ENCODE data around the gene NPB.
A peak's percentile ranks its signal among the peaks of the same experiment; 100 is the strongest.

NPB gene

DNA sequence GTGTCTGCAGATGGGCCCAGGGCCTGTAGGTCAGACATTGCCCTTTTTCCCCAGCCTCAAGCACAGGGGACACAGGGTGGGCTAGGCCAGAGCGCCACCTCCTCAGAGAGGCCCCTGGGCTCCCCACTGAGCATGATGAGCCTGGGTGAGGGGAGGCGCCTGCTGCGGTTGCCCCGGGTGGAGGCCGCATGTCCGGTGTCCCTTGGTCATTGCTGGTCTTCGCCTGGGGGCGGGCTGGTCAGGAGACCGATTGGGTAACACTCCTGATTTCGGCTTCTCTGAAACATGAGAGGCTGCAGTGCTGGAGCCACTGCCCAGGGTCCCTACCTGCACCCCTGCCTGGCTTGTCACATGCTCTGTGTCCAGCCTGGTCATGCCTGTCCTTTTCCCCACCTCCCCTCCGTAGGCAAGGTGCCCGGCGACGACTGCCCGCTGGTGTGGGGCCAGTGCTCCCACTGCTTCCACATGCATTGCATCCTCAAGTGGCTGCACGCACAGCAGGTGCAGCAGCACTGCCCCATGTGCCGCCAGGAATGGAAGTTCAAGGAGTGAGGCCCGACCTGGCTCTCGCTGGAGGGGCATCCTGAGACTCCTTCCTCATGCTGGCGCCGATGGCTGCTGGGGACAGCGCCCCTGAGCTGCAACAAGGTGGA lies 2.4 kb upstream of the NPB start:
- DNase-seq, result no peak

DNA sequence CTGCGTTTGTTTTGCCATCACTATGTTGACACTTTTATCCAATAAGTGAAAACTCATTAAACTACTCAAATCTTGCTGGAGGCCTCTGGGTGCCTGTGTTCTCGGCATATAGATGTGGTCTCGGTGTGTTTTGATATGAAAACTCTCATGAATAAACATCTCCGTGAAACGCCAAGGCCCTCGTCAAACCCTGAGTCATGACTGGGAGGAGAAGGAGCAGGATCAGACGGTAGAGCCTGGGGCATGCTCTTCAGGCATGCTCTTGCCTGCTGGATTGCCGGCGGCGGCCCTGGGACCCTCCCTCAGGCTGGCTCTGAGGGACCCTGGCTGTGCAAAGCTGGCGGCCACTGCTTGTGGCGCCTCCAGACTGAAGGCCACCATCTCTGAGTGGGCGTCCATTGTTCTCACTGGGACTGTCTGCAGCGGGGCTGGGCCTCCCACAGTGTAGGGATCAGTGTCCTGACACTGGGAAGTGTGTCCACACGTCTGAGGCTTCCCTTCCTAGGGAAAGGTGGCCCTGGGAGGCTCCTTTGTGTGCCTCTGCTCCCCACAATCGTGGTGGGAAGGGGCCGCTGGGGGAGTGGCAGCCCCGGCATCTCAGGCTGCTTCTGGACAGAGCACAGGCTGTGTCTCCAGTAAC lies 1.7 kb upstream of the NPB start:
- no peak for DNase-seq

GRCh38 chr17:81901167-81902022 lies 643 bp upstream of the NPB start:
- no peak for DNase-seq

DNA sequence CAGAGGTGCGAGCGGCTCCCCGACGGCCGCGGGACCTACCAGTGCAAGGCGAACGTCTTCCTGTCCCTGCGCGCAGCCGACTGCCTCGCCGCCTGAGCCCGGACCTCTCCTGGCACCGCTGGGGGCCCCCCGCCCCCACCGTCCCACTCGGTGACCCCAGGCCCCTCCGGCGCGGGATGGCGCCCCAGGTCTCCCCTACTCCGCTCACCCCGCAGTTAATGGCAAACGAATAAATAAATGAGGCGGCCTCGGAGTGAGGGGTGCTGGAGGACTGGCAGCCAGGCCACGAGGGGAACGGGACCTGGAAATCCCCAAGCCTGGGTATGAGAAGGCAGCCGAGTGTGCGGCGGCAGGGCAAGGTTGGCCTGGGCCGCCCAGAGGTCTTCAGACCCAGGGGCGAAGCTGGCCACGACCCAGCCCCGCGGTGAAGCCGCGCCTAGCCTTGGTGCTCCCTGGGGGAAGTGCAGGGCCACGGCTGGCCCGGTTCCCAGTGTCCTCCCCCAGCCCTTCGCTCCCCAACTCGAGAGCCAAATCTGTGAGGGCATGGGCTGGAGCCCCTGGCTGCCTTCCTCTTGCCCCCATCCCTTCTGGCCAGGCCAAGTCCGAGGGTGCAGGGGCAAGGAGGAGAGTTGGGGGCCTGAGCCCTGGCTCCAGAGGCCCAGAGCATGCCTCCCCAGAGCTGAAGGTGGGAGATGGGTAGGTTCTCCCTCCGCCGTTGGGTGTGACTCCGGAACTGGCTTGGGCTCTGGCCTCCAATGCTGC lies 796 bp downstream of the NPB start:
- DNase-seq, result no peak

DNA sequence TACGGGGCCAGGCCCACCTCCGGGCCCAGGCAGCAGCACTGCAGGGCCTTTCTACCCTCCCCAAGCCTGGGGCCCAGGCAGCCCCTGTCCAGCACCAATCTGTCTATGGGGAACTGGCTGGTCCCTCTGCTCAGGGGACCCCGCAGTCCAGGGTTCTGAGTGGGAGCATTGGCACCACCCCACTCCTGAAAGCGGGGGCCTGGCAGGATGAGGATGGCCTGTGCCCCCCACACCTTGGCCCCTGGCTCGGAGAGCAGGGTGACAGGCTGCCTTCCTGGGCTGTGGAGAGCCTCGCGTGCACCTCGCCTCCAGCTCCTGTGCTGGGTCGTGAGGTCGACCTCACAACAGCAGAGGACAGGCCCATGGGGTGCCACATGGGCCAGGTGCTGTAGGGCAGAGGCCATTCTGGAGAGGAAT lies 1.4 kb downstream of the NPB start:
- no peak for DNase-seq

DNA sequence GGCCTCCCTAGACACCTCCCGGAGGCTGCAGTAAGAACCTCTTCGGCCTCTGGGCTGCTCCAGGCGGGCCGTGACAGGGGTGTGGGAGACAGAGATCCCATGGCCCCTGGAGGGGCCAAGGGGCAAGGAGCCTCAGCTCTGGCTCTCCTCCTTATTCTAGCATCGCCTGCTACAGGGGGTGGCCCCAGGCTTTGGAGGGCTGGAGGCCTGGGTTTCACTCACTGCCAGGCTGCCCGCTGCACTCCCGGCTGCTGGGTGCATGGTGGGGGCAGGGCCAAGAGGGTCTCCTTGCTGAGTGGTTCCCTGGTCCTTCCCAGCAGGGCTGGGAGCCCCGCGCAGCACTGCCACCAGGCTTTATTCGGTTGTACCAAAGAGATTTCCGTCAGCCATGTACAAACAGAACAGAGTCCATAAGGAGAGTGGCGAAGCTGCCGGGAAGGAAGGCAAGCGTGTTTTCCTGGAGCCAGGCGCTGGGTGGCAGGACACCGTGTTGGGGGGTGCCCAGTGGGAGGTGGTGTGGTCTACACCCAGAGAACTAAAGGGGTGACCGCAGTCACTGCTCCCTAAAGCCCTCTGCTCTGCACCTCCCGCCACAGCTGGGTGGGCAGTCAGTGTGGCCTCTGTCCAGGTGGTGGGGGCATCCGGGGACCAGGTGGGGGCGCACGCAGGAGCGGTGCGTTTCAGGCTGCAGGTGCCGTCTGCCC lies 2.0 kb downstream of the NPB start:
- DNase-seq, result no peak

- no peak for DNase-seq
Measured at GRCh38 chr17:81904600-81905423, 2.8 kb downstream of the NPB start.

DNA sequence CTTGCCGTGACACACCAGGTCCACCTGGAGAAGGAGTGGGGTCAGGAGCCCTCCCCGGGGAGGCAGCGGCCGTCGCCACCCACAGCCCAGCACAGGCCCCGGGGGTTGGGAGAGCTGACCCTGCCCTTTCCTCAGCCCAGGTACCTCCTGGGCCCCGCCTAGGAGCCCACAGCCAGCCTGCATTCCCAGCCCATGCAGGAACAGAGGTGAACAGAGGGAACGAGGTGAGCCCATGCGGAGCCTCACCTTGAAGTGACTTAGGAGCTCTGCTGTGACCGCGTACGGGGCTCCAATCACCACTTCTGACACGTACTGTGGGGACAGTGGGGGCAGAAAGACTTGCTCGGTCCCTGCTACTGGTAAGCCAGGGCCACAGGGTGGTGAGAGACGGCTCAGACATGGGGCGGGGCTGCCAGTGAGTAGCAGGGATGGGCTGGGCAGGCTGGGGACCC lies 3.4 kb downstream of the NPB start:
- DNase-seq, result no peak

- DNase-seq, result no peak
Measured at GRCh38 chr17:81905993-81906392, 4.0 kb downstream of the NPB start.

GRCh38 chr17:81906476-81907218 lies 4.6 kb downstream of the NPB start:
- DNase-seq, result no peak

GRCh38 chr17:81907219-81908145 lies 5.4 kb downstream of the NPB start:
- DNase-seq, result no peak

DNA sequence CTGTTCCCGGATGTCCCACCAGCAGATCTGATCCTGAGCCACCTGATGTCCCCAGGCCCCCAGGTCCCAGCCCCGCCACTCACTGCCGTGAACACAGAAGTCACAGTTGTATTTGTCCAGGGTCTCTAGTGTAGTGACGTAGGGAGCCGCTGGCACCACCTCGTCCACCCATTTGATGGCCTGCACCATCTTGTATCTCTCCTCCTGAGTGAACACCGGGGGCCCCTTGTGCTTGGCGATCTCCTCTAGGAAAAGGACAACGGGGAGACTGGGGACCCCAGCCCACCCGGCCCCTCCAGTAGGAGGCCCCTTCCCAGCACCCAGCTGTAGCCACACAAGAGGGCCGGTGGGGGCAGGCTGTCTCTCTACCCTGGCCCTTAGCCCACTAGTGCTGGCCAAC lies 6.8 kb downstream of the NPB start:
- no peak for DNase-seq

GRCh38 chr17:81909231-81909630 lies 7.2 kb downstream of the NPB start:
- DNase-seq, result no peak

DNA sequence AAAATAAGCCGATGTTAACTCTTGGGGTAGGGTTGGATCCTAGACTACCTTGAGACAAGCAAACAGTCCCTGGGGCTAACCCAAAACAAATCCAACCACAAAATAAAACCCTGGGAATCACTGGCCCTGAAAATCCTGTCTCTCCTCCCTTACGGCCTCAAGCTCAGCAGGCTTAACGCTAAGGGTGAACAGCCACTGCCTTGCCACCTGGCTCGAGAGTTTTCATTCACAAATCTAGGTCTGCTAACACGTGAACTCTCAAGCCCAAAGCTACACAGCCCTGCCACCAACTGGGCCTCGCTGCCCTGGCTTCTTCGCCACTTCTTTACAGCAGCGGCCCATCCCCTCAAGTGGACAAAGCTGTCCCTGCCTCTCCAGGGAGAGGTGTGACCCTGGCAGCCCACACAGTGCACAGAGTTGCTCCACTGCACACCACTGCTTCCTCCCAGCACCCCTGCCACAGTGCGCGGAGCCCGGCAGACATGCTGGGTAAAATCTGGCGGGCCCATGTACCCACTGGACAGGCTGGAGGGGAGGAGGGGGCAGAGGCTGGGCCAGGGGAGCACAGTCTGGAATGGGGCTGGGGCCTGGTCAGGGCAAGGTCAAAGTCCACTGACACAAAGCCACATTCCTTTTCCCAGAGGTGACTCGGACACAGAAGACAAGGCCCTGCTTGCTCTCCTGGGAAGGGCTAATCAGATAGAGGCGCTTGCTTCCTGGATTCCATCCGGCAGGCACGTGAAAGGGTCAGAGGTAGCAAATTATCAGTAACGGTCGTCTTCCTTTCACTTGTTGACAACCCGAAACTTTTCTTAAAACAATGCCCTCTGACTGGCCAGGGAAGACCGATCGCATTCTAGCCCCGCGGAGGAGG lies 8.2 kb downstream of the NPB start:
- no peak for DNase-seq

DNA sequence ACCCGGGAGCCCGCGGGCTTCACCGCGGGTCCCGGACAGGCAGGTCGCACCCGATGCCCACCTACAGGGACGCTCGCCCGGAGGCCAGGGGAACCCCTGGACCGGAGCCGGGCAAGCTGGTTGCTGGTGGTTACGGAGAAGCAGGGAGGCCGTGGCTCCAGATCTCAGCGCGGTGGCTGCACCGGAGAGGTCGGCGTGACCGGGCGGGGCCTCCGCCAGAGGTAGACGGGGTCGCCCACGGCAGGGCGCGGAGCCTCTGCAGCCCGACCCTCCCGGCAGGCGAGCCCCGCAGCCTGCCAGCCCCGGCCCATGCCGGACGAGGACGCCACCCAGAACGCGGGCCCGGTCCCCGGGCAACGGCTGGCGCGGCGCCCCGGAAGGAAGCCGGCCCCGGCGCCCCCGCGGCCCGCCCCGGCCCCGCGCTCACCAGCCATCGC lies 8.8 kb downstream of the NPB start:
- peak; percentile 46 for DNase-seq

GRCh38 chr17:81911277-81911961 lies 9.4 kb downstream of the NPB start, which contains the start of gene PCYT2:
TSS of gene PCYT2 (minus strand) at chr17:81911399. CDS start at chr17:81911355, 44 bp downstream.
- DNase-seq, result peak; percentile 96

GRCh38 chr17:81911969-81912368 lies 9.9 kb downstream of the NPB start:
- no peak for DNase-seq

Data from stimulated activated CD4-positive, alpha-beta T cell treated with anti-CD3 and anti-CD28 coated beads, Interleukin-15, amount 100 ng/mL, for 24 hours (primary cell).